GM21360 (cell line): ENCODE measurements around the gene TRABD2B.

Experiments used
- ATAC-seq: cut with Tn5 transposase; IDR thresholded peaks from one replicate; pipeline ENCODE4 v1.9.1; 2021; ENCODE audit warnings: mild to moderate bottlenecking, moderate library complexity; ENCODE audit not compliant: unreplicated experiment

TRABD2B gene

GRCh38 chr1:47764461-47765046, 232.6 kb downstream of the TRABD2B start:
- no peak for ATAC-seq

GRCh38 chr1:47763591-47764171, 233.5 kb downstream of the TRABD2B start:
- no peak for ATAC-seq

- ATAC-seq, result no peak
These were observed 235.2 kb downstream of the TRABD2B start for GRCh38 chr1:47761974-47762373.

DNA sequence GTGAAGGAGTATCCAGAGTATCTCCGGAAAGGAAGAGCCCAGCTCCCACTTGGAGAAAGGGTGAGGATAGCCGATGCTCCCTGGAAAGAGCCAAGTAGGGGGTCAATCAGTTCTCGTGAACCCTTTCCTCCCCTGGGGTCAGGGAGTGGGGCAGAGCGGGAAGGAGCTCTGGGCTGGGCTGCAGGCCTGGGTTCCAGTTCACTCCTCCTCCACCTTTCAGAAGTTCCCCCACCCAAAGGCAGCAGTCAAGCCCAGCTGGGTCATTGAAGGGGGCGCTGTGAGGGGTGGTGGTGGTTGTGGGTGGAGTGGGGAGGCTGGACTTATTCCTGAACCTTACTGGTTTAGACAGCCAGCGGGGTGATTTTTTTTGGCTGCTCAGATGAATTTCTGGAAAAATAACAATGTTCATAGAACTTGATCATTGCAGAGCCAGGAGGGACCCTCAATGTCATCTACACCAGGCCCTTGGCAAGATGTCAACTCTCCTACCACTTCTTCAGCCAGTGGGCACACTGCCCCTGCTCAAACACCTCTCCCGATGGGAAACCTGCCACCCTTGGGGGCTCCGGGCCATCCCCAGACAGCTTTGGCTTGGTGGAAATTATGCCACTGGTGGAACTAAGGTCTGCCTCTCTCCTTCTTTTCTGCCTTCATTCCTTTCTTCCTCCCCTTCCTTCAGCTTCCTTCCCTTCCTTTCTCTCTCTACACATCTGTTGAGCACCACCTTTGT, 235.8 kb downstream of the TRABD2B start:
- ATAC-seq, result no peak

- ATAC-seq, result no peak
These were observed 237.1 kb downstream of the TRABD2B start for GRCh38 chr1:47759936-47760629.

- no peak for ATAC-seq
These were observed 237.8 kb downstream of the TRABD2B start for GRCh38 chr1:47759251-47759935.

GRCh38 chr1:47758341-47759250, 238.6 kb downstream of the TRABD2B start:
- no peak for ATAC-seq

GRCh38 chr1:47757226-47757975, 239.8 kb downstream of the TRABD2B start:
- ATAC-seq, result no peak

GRCh38 chr1:47756411-47756810, 240.8 kb downstream of the TRABD2B start:
- no peak for ATAC-seq

- no peak for ATAC-seq
These were observed 241.2 kb downstream of the TRABD2B start for GRCh38 chr1:47756006-47756405.

DNA sequence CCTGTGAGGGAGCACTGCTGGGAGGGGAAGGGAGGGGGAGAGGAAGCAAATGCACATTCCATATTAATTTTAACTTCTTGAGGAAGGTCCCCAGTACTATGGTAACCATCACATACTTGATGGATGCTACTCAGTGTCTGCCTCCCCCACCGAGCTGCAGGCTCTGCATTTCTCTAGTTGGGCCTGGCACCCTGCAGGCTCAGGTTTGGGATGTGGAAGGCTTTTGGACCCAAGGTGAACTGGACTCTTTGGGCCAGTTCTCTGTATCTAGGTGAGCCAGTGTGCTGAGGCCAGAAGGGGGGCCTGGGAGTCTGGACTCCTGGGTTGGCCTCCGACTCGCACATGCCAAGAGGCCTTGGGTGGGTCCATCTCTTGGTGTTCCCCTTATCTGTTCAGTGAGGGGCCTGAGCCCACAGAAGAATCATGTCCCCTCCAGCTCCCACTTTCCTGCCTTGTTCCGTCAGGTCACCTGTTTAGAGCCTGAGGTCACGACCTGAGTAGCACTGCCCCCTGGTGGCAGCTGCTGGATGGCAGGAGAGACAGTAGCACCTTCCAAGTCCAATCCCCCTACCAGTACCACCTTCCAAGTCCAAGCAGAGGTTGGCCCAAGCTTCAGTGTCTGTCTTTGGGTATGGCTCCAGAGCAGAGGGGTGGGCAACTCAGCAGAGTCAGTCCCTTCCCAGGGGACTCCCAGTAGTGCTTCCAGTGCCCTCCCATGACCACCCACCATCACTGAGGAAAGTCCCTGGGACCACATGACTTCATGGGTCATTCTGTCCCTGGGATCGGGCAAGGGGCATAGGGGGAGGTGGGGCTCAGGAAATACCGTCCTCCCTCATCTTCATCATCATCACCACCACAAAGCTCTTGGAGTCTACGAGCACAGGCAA, 241.8 kb downstream of the TRABD2B start:
- ATAC-seq, result peak; percentile 71

- no peak for ATAC-seq
These were observed 243.0 kb downstream of the TRABD2B start for GRCh38 chr1:47754221-47754620.

DNA sequence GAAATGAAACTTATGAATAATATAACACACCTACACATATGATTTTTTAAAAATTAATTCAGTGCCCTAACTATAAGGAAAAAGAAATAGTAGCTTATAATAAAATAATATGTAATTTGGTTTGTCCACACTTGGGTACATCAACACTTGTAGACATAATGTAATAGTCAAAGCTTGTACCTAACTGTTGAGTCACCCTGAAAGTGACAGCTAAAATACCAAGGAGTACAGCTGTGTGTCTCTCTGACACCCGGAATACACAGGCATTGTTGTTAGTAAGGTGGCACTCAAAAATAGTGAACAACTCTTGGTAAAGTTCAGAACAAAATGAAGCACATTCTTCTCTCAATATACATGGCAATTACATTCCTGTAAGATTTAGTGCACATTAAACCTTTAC, 243.4 kb downstream of the TRABD2B start:
- peak; percentile 59 for ATAC-seq

- ATAC-seq, result no peak
These were observed 244.6 kb downstream of the TRABD2B start for GRCh38 chr1:47752559-47752958.

GRCh38 chr1:47751996-47752451, 245.2 kb downstream of the TRABD2B start:
- no peak for ATAC-seq

DNA sequence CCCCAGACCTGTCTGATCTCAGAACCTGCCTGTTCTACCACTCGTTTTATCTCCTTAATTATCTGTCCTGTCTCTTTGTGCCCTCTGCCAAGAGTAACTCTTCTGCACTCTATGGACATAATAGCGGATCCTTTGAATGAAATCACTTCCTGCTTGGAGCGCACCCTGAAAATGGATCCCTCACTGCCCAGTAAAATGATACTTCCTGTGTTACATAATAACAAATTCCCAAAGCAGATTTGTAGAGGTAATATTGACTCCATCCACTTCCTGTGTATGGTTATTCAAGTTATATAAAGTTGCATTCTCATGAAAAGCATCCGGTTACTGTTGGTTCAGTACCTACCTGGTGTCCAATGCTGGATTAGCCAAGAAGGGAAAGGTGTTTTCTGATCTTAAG, 246.0 kb downstream of the TRABD2B start:
- ATAC-seq, result no peak

DNA sequence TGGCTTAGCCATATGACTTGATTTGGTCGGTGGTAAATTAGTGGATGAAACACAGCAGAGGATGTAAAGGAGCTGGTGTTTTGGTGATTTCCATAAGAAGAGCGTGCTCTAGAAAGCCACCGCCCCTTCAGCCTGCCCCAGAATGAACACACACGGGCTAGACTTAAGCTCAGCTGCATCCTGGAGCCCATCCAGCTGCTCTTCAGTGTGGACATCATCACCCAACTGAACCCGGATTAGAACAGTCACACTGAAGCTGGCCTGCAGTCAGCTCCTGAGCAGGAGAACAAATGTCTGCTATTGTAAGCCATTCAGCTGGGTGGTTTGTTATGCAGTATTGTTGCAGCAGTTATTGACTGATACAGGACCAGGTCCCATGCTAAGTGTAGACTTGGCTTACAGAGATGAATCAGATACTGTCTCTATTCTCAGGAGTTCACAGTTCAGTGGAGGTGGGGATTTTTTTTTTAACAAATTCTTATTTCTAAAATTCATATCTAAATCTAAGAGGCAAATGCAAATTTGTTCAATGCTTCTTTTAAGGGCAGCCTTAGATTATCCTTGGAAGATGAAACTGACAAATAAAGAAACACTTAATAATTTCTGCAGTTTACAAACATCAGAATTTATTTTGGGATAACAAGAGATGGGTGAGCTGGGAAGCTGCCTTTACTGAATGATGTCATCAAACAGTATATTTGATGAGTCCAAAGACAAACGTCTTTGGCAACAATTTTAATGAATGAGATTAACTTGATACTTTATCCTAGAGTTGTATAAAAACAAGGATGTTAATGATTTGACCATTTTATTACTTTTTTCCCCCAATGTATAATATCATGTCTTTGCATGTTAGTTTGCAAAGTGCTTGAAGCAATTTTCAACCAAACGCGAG, 251.2 kb downstream of the TRABD2B start:
- ATAC-seq, result no peak
